GM23338 (cell line): Measurements from ENCODE around the gene OR2M3. TPM values are rescaled to one million over a fixed set of nuclear protein-coding genes. Genes with fewer than 3 reads are reported as not detected.

ENCODE experiments used
- ATAC-seq: fragments of 200-7000 bp; cut with Tn5 transposase; 3 replicates; pipeline ENCODE4 v1.9.1; 2020
- DNase-seq: peaks from one replicate; pipeline ENCODE4 v3.0.0-alpha.2; 2015; ENCODE audit warnings: low spot score
- H2AFZ ChIP-seq: fragments of 200-600 bp; sonication (generic); 2 replicates; pipeline ENCODE4 v1.8.0; 2016; ENCODE audit warnings: antibody characterized with exemption, mild to moderate bottlenecking, moderate library complexity
- H3F3A ChIP-seq: fragments of 200-600 bp; sonication (generic); replicated peaks from 2 replicates; pipeline ENCODE4 v1.8.0; 2017; ENCODE audit warnings: antibody characterized with exemption, mixed run types, low read depth
- H3K27ac ChIP-seq: fragments of 200-600 bp; sonication (generic); 2 replicates; pipeline ENCODE4 v1.6.1; 2016; ENCODE audit warnings: low read depth
- H3K27me3 ChIP-seq: fragments of 200-600 bp; sonication (generic); 2 replicates; pipeline ENCODE4 v1.8.0; 2016; ENCODE audit warnings: mild to moderate bottlenecking, mixed run types, moderate library complexity; ENCODE audit not compliant: insufficient read depth
- H3K36me3 ChIP-seq: fragments of 200-600 bp; sonication (generic); 2 replicates; pipeline ENCODE4 v1.8.0; 2016; ENCODE audit warnings: mild to moderate bottlenecking; ENCODE audit not compliant: insufficient read depth
- H3K4me1 ChIP-seq: fragments of 200-600 bp; sonication (generic); 2 replicates; pipeline ENCODE4 v1.8.0; 2016; ENCODE audit warnings: mild to moderate bottlenecking, moderate library complexity; ENCODE audit not compliant: insufficient read depth
- H3K4me2 ChIP-seq: fragments of 200-600 bp; sonication (generic); 2 replicates; pipeline ENCODE4 v1.7.1; 2017; ENCODE audit warnings: mixed run types
- H3K4me3 ChIP-seq: fragments of 200-600 bp; sonication (generic); 2 replicates; pipeline ENCODE4 v1.6.1; 2016; ENCODE audit warnings: mixed run types
- H3K79me2 ChIP-seq: fragments of 200-600 bp; sonication (generic); replicated peaks from 2 replicates; pipeline ENCODE4 v1.8.0; 2017; ENCODE audit warnings: mild to moderate bottlenecking; ENCODE audit not compliant: insufficient read depth
- H3K9me2 ChIP-seq: fragments of 200-600 bp; sonication (generic); 2 replicates; pipeline ENCODE4 v1.8.0; 2017; ENCODE audit not compliant: insufficient read depth
- H4K20me1 ChIP-seq: fragments of 200-600 bp; sonication (generic); replicated peaks from 2 replicates; pipeline ENCODE4 v1.8.0; 2017; ENCODE audit warnings: mild to moderate bottlenecking; ENCODE audit not compliant: insufficient read depth
- H3K27ac Mint-ChIP-seq: 2 replicates; pipeline ENCODE4 v1.8.0; 2020; ENCODE audit warnings: inconsistent platforms, mild to moderate bottlenecking, moderate library complexity, mixed read lengths
- H3K27me3 Mint-ChIP-seq: 3 replicates; pipeline ENCODE4 v1.8.0; 2022; ENCODE audit warnings: low read depth, mild to moderate bottlenecking, moderate library complexity, mixed read lengths, inconsistent platforms; ENCODE audit not compliant: insufficient read depth, poor library complexity
- H3K36me3 Mint-ChIP-seq: 3 replicates; pipeline ENCODE4 v1.8.0; 2021; ENCODE audit warnings: low read depth, mild to moderate bottlenecking, inconsistent platforms, moderate library complexity, mixed read lengths
- H3K4me1 Mint-ChIP-seq: 3 replicates; pipeline ENCODE4 v1.8.0; 2020; ENCODE audit warnings: mild to moderate bottlenecking, inconsistent platforms, mixed read lengths
- H3K4me3 Mint-ChIP-seq: 3 replicates; pipeline ENCODE4 v1.8.0; 2021; ENCODE audit warnings: moderate library complexity, mild to moderate bottlenecking, inconsistent platforms, mixed read lengths
- H3K9me3 Mint-ChIP-seq: 3 replicates; pipeline ENCODE4 v1.8.0; 2020; ENCODE audit warnings: moderate library complexity, mild to moderate bottlenecking, inconsistent platforms, mixed read lengths
- CREB1 ChIP-seq: fragments of 250-450 bp; sonication (Bioruptor Pico); IDR thresholded peaks from 2 replicates; pipeline ENCODE4 v1.5.0; 2020; ENCODE audit warnings: low read depth, mild to moderate bottlenecking, moderate library complexity
- EZH2 ChIP-seq: fragments of 200-600 bp; sonication (generic); IDR thresholded peaks from one replicate; pipeline ENCODE4 v1.8.0; 2017; ENCODE audit warnings: antibody characterized with exemption, mild to moderate bottlenecking, low read depth; ENCODE audit not compliant: unreplicated experiment
- EZH2phosphoT487 ChIP-seq: fragments of 200-600 bp; sonication (generic); IDR thresholded peaks from one replicate; pipeline ENCODE4 v1.8.1; 2018; ENCODE audit warnings: antibody characterized with exemption; ENCODE audit not compliant: unreplicated experiment
- JUNB ChIP-seq: IDR thresholded peaks from one replicate; pipeline ENCODE4 v1.6.1; 2016; ENCODE audit warnings: antibody characterized with exemption; ENCODE audit not compliant: unreplicated experiment
- NANOG ChIP-seq: IDR thresholded peaks from 2 replicates; pipeline ENCODE4 v1.6.1; 2016; ENCODE audit warnings: antibody characterized with exemption, borderline replicate concordance
- POLR2AphosphoS5 ChIP-seq: IDR thresholded peaks from 2 replicates; pipeline ENCODE4 v1.6.1; 2016; ENCODE audit warnings: antibody characterized with exemption, low read depth
- STAT1 ChIP-seq: IDR thresholded peaks from one replicate; pipeline ENCODE4 v1.6.1; 2016; ENCODE audit warnings: antibody characterized with exemption; ENCODE audit not compliant: unreplicated experiment
- ZNF114 ChIP-seq: fragments of 250-450 bp; sonication (Bioruptor Pico); IDR thresholded peaks from 2 replicates; pipeline ENCODE4 v1.5.0; 2020; ENCODE audit warnings: mild to moderate bottlenecking, moderate library complexity
- polyA plus RNA-seq: library from polyadenylated mRNA; unstranded; fragments of >200 nt; fragmentation: Nextera tagmentation; extraction: Ambion mirVana; gene quantifications from 2 replicates; pipeline ENCODE4 v1.2.1, GENCODE V29; 2016
- total RNA-seq: library from RNA; depleted of rRNA; stranded (reverse); fragments of >200 nt; shearing (Covaris generic); gene quantifications from 2 replicates; pipeline ENCODE4 v1.2.3, GENCODE V29; 2014
- TF ChIP-seq, protein P1 (sequence below): IDR thresholded peaks from 2 replicates; pipeline ENCODE4 v1.6.1; 2016; ENCODE audit warnings: antibody characterized with exemption
- TF ChIP-seq, protein P2 (sequence below), 2 experiments: fragments of 200-600 bp in 1 of 2; sonication (generic) in 1 of 2; conservative IDR thresholded peaks; 2 replicates each; pipeline versions ENCODE4 v1.5.1 to v1.6.1; 2016 to 2017; ENCODE audit warnings: antibody characterized with exemption in 2 of 2, low read depth in 2 of 2, mild to moderate bottlenecking in 2 of 2, moderate library complexity in 1 of 2
- TF ChIP-seq, protein P3 (sequence below): fragments of 250-450 bp; sonication (Bioruptor Pico); IDR thresholded peaks from 2 replicates; pipeline ENCODE4 v1.5.0; 2020; ENCODE audit warnings: mild to moderate bottlenecking, moderate library complexity

The OR2M3 gene
- total and polyA plus RNA-seq, 2 experiments from 2014 or later = not detected

DNA sequence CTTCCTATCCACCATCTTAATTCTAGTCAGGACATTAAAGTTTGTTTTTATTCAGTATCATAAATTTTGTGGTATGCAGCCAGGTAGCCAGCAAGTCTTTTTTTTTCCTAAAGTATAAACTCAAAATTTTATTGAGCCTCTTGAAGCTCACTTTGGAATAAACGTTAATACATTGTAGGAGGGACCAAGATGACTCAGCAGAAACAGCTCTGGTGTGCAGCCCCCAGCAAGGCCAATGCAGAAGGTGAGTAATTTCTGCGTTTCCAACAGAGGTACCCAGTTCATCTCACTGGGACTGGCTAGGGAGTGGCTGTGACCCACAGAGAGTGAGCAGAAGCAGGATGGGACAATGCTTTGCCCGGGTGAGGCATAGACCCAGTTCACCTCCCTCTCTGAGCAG is 9.7 kb upstream of the OR2M3 start:
- Histone ChIP-seq H3K36me3 (peaks cover 14% of the 10 kb centered on the region), H4K20me1 (no peaks in the 10 kb centered on the region), H3K4me2 (no peak overlapping the region), H3K79me2 (no peaks in the 10 kb centered on the region), H3K27me3 (no peaks in the 10 kb centered on the region), H3K9me2 (no peaks in the 10 kb centered on the region), H3K4me3 (no peak overlapping the region), H3F3A (no peaks in the 10 kb centered on the region), H3K27ac (no peak overlapping the region), H2AFZ (no peak overlapping the region), H3K4me1 (no peaks in the 10 kb centered on the region)
- H3K27me3 Mint-ChIP-seq = peaks cover 2% of the 10 kb centered on the region
- TF ChIP-seq EZH2 (no peak), EZH2phosphoT487 (no peak)
- TF ChIP-seq, protein P1, sequence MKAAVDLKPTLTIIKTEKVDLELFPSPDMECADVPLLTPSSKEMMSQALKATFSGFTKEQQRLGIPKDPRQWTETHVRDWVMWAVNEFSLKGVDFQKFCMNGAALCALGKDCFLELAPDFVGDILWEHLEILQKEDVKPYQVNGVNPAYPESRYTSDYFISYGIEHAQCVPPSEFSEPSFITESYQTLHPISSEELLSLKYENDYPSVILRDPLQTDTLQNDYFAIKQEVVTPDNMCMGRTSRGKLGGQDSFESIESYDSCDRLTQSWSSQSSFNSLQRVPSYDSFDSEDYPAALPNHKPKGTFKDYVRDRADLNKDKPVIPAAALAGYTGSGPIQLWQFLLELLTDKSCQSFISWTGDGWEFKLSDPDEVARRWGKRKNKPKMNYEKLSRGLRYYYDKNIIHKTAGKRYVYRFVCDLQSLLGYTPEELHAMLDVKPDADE = no peak
- TF ChIP-seq, protein P2, sequence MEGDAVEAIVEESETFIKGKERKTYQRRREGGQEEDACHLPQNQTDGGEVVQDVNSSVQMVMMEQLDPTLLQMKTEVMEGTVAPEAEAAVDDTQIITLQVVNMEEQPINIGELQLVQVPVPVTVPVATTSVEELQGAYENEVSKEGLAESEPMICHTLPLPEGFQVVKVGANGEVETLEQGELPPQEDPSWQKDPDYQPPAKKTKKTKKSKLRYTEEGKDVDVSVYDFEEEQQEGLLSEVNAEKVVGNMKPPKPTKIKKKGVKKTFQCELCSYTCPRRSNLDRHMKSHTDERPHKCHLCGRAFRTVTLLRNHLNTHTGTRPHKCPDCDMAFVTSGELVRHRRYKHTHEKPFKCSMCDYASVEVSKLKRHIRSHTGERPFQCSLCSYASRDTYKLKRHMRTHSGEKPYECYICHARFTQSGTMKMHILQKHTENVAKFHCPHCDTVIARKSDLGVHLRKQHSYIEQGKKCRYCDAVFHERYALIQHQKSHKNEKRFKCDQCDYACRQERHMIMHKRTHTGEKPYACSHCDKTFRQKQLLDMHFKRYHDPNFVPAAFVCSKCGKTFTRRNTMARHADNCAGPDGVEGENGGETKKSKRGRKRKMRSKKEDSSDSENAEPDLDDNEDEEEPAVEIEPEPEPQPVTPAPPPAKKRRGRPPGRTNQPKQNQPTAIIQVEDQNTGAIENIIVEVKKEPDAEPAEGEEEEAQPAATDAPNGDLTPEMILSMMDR (conservative IDR thresholded peaks at IDR 0.05; ENCODE audit: low read depth in 2 of 2) = no peak
- H3K4me3 Mint-ChIP-seq = no peak overlapping the region
- no peaks in the 10 kb centered on the region for H3K4me1 Mint-ChIP-seq
- H3K27ac Mint-ChIP-seq = no peak overlapping the region
- peaks cover 88% of the 10 kb centered on the region for H3K9me3 Mint-ChIP-seq
- peaks cover 41% of the 10 kb centered on the region for H3K36me3 Mint-ChIP-seq
- DNase-seq = no peak
- ATAC-seq = no peak

DNA sequence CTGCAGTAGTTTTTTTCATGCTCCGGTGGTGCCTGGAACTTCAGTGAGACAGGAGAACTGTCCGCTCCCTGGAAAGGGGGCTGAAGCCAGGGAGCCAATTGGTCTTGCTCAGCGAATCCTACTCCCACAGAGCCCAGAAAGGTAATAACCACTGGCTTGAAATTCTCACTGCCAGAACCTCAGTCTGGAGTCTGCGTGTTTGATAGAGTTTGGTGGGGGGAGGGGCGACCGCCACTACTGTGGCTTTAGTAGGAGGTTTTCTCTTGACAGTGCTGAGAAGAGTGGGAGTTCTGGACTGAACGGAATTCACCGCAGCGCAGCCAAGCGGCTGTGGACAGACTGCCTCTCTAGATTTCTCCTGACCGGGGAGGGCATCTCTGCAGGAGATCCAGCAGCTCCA is 8.0 kb upstream of the OR2M3 start:
- no peaks in the 10 kb centered on the region for H4K20me1 ChIP-seq
- H3K79me2 ChIP-seq = no peaks in the 10 kb centered on the region
- H3K27ac Mint-ChIP-seq = no peak overlapping the region
- no peaks in the 10 kb centered on the region for H3K4me1 ChIP-seq
- H3K36me3 Mint-ChIP-seq = peaks cover 44% of the 10 kb centered on the region
- no peak overlapping the region for H2AFZ ChIP-seq
- no peaks in the 10 kb centered on the region for H3K27me3 ChIP-seq
- peaks cover 88% of the 10 kb centered on the region for H3K9me3 Mint-ChIP-seq
- no peaks in the 10 kb centered on the region for H3F3A ChIP-seq
- no peaks in the 10 kb centered on the region for H3K9me2 ChIP-seq
- no peak overlapping the region for H3K4me3 ChIP-seq
- H3K4me3 Mint-ChIP-seq = no peak overlapping the region
- H3K27ac ChIP-seq = no peak overlapping the region
- no peak for DNase-seq
- peaks cover 18% of the 10 kb centered on the region for H3K36me3 ChIP-seq
- no peaks in the 10 kb centered on the region for H3K27me3 Mint-ChIP-seq
- no peaks in the 10 kb centered on the region for H3K4me1 Mint-ChIP-seq
- H3K4me2 ChIP-seq = no peak overlapping the region
- no peak for ATAC-seq
- TF ChIP-seq JUNB (no peak), CREB1 (CRISPR knock-in tag) (no peak), NANOG (no peak), ZNF114 (CRISPR knock-in tag) (no peak), POLR2AphosphoS5 (no peak), STAT1 (no peak), EZH2phosphoT487 (no peak), EZH2 (no peak)
- TF ChIP-seq, protein P3, sequence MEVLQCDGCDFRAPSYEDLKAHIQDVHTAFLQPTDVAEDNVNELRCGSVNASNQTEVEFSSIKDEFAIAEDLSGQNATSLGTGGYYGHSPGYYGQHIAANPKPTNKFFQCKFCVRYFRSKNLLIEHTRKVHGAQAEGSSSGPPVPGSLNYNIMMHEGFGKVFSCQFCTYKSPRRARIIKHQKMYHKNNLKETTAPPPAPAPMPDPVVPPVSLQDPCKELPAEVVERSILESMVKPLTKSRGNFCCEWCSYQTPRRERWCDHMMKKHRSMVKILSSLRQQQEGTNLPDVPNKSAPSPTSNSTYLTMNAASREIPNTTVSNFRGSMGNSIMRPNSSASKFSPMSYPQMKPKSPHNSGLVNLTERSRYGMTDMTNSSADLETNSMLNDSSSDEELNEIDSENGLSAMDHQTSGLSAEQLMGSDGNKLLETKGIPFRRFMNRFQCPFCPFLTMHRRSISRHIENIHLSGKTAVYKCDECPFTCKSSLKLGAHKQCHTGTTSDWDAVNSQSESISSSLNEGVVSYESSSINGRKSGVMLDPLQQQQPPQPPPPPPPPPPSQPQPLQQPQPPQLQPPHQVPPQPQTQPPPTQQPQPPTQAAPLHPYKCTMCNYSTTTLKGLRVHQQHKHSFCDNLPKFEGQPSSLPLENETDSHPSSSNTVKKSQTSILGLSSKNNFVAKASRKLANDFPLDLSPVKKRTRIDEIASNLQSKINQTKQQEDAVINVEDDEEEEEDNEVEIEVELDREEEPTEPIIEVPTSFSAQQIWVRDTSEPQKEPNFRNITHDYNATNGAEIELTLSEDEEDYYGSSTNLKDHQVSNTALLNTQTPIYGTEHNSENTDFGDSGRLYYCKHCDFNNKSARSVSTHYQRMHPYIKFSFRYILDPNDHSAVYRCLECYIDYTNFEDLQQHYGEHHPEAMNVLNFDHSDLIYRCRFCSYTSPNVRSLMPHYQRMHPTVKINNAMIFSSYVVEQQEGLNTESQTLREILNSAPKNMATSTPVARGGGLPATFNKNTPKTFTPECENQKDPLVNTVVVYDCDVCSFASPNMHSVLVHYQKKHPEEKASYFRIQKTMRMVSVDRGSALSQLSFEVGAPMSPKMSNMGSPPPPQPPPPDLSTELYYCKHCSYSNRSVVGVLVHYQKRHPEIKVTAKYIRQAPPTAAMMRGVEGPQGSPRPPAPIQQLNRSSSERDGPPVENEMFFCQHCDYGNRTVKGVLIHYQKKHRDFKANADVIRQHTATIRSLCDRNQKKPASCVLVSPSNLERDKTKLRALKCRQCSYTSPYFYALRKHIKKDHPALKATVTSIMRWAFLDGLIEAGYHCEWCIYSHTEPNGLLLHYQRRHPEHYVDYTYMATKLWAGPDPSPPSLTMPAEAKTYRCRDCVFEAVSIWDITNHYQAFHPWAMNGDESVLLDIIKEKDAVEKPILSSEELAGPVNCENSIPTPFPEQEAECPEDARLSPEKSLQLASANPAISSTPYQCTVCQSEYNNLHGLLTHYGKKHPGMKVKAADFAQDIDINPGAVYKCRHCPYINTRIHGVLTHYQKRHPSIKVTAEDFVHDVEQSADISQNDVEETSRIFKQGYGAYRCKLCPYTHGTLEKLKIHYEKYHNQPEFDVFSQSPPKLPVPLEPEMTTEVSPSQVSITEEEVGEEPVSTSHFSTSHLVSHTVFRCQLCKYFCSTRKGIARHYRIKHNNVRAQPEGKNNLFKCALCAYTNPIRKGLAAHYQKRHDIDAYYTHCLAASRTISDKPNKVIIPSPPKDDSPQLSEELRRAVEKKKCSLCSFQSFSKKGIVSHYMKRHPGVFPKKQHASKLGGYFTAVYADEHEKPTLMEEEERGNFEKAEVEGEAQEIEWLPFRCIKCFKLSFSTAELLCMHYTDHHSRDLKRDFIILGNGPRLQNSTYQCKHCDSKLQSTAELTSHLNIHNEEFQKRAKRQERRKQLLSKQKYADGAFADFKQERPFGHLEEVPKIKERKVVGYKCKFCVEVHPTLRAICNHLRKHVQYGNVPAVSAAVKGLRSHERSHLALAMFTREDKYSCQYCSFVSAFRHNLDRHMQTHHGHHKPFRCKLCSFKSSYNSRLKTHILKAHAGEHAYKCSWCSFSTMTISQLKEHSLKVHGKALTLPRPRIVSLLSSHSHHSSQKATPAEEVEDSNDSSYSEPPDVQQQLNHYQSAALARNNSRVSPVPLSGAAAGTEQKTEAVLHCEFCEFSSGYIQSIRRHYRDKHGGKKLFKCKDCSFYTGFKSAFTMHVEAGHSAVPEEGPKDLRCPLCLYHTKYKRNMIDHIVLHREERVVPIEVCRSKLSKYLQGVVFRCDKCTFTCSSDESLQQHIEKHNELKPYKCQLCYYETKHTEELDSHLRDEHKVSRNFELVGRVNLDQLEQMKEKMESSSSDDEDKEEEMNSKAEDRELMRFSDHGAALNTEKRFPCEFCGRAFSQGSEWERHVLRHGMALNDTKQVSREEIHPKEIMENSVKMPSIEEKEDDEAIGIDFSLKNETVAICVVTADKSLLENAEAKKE = no peak
- TF ChIP-seq, protein P1 = no peak
